ENCODE measurements around the gene SYNE2.

Gene SYNE2

DNA sequence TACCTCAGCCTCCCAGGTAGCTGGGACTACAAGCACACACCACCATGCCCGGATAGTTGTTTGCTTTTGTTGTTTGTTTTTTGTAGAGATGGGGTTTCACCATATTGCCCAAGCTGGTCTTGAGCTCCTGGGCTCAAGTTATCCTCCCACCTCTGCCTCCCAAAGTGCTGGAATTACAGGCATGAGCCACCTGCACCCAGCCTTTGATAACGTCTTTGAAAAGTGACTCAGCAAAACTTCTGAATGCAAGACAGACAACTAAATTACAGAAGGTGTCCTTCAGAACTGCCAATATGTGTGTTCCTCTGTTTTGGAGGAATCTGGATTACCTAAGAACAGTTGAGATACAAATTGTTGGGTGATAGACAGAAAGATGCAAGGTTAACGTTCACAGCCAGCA is 341.6 kb downstream of the SYNE2 start:
- TF ChIP-seq, protein P1, sequence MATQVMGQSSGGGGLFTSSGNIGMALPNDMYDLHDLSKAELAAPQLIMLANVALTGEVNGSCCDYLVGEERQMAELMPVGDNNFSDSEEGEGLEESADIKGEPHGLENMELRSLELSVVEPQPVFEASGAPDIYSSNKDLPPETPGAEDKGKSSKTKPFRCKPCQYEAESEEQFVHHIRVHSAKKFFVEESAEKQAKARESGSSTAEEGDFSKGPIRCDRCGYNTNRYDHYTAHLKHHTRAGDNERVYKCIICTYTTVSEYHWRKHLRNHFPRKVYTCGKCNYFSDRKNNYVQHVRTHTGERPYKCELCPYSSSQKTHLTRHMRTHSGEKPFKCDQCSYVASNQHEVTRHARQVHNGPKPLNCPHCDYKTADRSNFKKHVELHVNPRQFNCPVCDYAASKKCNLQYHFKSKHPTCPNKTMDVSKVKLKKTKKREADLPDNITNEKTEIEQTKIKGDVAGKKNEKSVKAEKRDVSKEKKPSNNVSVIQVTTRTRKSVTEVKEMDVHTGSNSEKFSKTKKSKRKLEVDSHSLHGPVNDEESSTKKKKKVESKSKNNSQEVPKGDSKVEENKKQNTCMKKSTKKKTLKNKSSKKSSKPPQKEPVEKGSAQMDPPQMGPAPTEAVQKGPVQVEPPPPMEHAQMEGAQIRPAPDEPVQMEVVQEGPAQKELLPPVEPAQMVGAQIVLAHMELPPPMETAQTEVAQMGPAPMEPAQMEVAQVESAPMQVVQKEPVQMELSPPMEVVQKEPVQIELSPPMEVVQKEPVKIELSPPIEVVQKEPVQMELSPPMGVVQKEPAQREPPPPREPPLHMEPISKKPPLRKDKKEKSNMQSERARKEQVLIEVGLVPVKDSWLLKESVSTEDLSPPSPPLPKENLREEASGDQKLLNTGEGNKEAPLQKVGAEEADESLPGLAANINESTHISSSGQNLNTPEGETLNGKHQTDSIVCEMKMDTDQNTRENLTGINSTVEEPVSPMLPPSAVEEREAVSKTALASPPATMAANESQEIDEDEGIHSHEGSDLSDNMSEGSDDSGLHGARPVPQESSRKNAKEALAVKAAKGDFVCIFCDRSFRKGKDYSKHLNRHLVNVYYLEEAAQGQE (IDR thresholded peaks at IDR 0.05; ENCODE audit: insufficient replicate concordance, low read depth), result no peak
- no peak for TF ChIP-seq POLR2AphosphoS5 (IDR thresholded peaks at IDR 0.05; ENCODE audit: low read depth)
- TF ChIP-seq, protein P2, sequence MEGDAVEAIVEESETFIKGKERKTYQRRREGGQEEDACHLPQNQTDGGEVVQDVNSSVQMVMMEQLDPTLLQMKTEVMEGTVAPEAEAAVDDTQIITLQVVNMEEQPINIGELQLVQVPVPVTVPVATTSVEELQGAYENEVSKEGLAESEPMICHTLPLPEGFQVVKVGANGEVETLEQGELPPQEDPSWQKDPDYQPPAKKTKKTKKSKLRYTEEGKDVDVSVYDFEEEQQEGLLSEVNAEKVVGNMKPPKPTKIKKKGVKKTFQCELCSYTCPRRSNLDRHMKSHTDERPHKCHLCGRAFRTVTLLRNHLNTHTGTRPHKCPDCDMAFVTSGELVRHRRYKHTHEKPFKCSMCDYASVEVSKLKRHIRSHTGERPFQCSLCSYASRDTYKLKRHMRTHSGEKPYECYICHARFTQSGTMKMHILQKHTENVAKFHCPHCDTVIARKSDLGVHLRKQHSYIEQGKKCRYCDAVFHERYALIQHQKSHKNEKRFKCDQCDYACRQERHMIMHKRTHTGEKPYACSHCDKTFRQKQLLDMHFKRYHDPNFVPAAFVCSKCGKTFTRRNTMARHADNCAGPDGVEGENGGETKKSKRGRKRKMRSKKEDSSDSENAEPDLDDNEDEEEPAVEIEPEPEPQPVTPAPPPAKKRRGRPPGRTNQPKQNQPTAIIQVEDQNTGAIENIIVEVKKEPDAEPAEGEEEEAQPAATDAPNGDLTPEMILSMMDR (IDR thresholded peaks at IDR 0.05; ENCODE audit: insufficient read depth, low read length), result no peak
- TF ChIP-seq SPI1 (IDR thresholded peaks at IDR 0.05; ENCODE audit: borderline replicate concordance, low read depth), result no peak
- no peak for DNase-seq (ENCODE audit: low read depth in 1 of 2, low spot score in 1 of 2)
- Histone ChIP-seq H3K27ac (replicated peaks) (no peak overlapping the region), H3K27me3 (ENCODE audit: insufficient read depth, poor library complexity, severe bottlenecking) (peaks cover 2% of the 10 kb centered on the region), H3K4me3 (replicated peaks; ENCODE audit: insufficient read depth, low read length) (no peak overlapping the region)

DNA sequence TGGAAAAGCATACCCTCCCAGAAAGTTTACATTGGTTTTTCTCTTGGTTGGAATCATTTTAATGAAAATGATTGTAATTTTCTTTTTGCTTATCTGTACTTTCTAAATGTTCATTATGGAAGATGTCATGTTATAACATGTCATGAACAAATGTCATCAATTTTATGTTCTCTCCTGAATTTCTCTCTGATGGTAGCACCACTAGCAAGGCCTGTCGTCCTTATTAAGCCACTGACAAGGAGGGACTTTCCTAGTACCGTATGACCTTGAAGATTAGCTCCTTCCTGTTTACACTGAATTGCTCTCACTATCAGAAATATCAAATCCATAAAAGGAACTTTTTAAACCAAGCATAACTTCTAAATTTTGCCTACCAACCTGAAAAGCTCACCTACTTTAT is 342.4 kb downstream of the SYNE2 start:
- Histone ChIP-seq H3K27ac (replicated peaks) (no peak overlapping the region), H3K27me3 (ENCODE audit: insufficient read depth, poor library complexity, severe bottlenecking) (peaks cover 2% of the 10 kb centered on the region), H3K4me3 (replicated peaks; ENCODE audit: insufficient read depth, low read length) (no peak overlapping the region)
- no peak for TF ChIP-seq GABPA (IDR thresholded peaks at IDR 0.05; ENCODE audit: low read depth)
- TF ChIP-seq, protein P2 (IDR thresholded peaks at IDR 0.05; ENCODE audit: insufficient read depth, low read length), result no peak
- no peak for TF ChIP-seq SPI1 (IDR thresholded peaks at IDR 0.05; ENCODE audit: borderline replicate concordance, low read depth)
- TF ChIP-seq, protein P1 (IDR thresholded peaks at IDR 0.05; ENCODE audit: insufficient replicate concordance, low read depth), result no peak
- no peak for TF ChIP-seq POLR2AphosphoS5 (IDR thresholded peaks at IDR 0.05; ENCODE audit: low read depth)
- no peak for DNase-seq (ENCODE audit: low read depth in 1 of 2, low spot score in 1 of 2)

DNA sequence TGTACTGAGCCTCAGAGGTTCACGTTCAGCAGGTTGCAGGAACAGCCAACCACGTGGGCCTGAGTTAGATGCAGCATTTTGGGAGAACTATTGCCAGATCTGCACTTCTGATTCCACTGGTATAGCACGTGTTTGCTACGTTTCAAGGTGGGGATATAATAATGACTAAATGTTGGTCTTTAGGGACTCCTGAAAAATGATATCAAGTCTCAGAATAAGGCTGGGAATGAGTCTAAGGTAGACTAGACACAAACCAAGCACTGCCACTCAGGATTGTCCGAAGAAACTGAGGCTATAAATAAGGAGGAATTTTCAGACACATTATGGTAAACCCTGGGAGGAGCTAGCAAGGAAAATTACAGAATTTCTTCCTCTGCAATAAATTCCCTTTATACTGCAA is 343.3 kb downstream of the SYNE2 start:
- no peak overlapping the region for H3K4me3 ChIP-seq (replicated peaks; ENCODE audit: insufficient read depth, low read length)
- H3K27ac ChIP-seq (replicated peaks), result no peak overlapping the region
- TF ChIP-seq, protein P2 (IDR thresholded peaks at IDR 0.05; ENCODE audit: insufficient read depth, low read length), result no peak
- TF ChIP-seq, protein P1 (IDR thresholded peaks at IDR 0.05; ENCODE audit: insufficient replicate concordance, low read depth), result no peak
- TF ChIP-seq POLR2AphosphoS5 (IDR thresholded peaks at IDR 0.05; ENCODE audit: low read depth) (no peak), SPI1 (IDR thresholded peaks at IDR 0.05; ENCODE audit: borderline replicate concordance, low read depth) (no peak), GABPA (IDR thresholded peaks at IDR 0.05; ENCODE audit: low read depth) (no peak)
- H3K27me3 ChIP-seq (ENCODE audit: insufficient read depth, poor library complexity, severe bottlenecking), result peaks cover 2% of the 10 kb centered on the region
- DNase-seq (ENCODE audit: low read depth in 1 of 2, low spot score in 1 of 2), result no peak

Measured in HL-60 (cell line).